Esophagus muscularis mucosa (tissue), 4 donors: ENCODE data around the gene DNAJB12. TPM values are rescaled to one million over a fixed set of nuclear protein-coding genes. Genes with fewer than 3 reads are reported as not detected.

Experiments
- DNase-seq: peaks from one replicate; pipeline ENCODE4 v3.0.0-alpha.2; 2017; ENCODE audit errors: extremely low spot score
- H3K27ac ChIP-seq, 4 donors: fragments of 200-600 bp; sonication (generic); replicated peaks in 1 of 4; 1 replicate in 3 of 4; 2 replicates in 1 of 4; pipeline ENCODE4 v1.5.1; 2016 to 2019; ENCODE audit warnings: mild to moderate bottlenecking in 1 of 4
- H3K27me3 ChIP-seq, 4 donors: fragments of 200-600 bp; sonication (generic); one replicate each; pipeline versions ENCODE4 v1.5.1 to v1.6.0; 2016 to 2019
- H3K36me3 ChIP-seq, 4 donors: fragments of 200-600 bp; sonication (generic); one replicate each; pipeline ENCODE4 v1.5.1; 2016 to 2019
- H3K4me1 ChIP-seq, 4 donors: fragments of 200-600 bp; sonication (generic); one replicate each; pipeline ENCODE4 v1.5.1; 2016 to 2019
- H3K4me3 ChIP-seq, 4 donors: fragments of 200-600 bp; sonication (generic); 1 replicate in 2 of 4; 2 replicates in 2 of 4; pipeline ENCODE4 v1.5.1; 2016 to 2019; ENCODE audit warnings: mild to moderate bottlenecking in 4 of 4, moderate library complexity in 1 of 4
- H3K9me3 ChIP-seq, 4 donors: fragments of 200-600 bp; sonication (generic); 1 replicate in 3 of 4; 2 replicates in 1 of 4; pipeline ENCODE4 v1.5.1; 2016 to 2019
- EP300 ChIP-seq: sonication (generic); formaldehyde crosslinking; IDR thresholded peaks from one replicate; pipeline ENCODE4 v1.6.1; 2017; ENCODE audit warnings: antibody characterized with exemption
- POLR2A ChIP-seq: fragments of 450-650 bp; IDR thresholded peaks from one replicate; pipeline ENCODE4 v1.6.1; 2017; ENCODE audit warnings: antibody characterized with exemption, moderate library complexity, mild to moderate bottlenecking, low read depth
- POLR2AphosphoS5 ChIP-seq, 2 donors: sonication (generic); formaldehyde crosslinking; IDR thresholded peaks; one replicate each; pipeline ENCODE4 v1.6.1; 2017; ENCODE audit warnings: antibody characterized with exemption in 2 of 2
- WGBS: methylation state at CpG from one replicate; pipeline ENCODE4 v1.1.5; 2018; 5-methylcytosine and 5-hydroxymethylcytosine counted together
- intact Hi-C: fragments of 100-400 bp; cut with DNase I; formaldehyde crosslinking; loops from one replicate; pipeline ENCODE4 v1.15.1; 2023
- total RNA-seq, 4 donors: library from RNA; depleted of rRNA; stranded (reverse); fragments of >200 nt; gene quantifications; one replicate each; pipeline versions ENCODE4 v1.1.0 to v1.2.1, GENCODE V29; 2016
- TF ChIP-seq, protein P1 (sequence below), 3 experiments: fragments of 200-600 bp in 2 of 3; fragments of 450-650 bp in 1 of 3; sonication (generic) in 2 of 3; IDR thresholded peaks; one replicate each; pipeline ENCODE4 v1.5.1; 2017 to 2019; ENCODE audit warnings: antibody characterized with exemption in 3 of 3, mild to moderate bottlenecking in 2 of 3, moderate library complexity in 1 of 3

The DNAJB12 gene
- total RNA-seq, 4 donors from 2014 or later: 27.8 to 46.5 (median 37.8) TPM

DNA sequence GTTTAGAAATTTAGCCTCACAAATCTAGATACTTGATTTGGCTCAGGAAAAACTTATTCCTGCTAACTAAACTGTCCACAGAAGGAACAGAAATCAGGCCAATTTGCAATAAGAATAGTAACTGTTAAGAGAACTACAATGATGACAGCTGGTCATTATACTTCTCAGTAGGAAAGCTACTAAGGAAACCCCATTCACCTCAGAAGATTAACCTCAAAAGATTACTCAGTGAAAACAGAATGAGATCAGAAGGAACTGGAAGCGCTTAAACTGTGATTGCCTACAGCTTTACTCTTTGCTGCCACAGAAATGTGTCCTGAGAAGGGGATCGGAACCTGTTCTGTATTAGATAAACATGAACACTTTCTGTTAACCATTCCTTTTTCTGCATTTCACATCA lies 24.3 kb upstream of the DNAJB12 start:
- intact Hi-C loops: no loop called here
- H3K27me3 ChIP-seq: no peaks in the 10 kb centered on the region
- no peak overlapping the region for H3K27ac ChIP-seq
- DNase-seq: no peak
- WGBS: 89% methylated on average over 2 of the region's 2 CpGs
- peaks cover 0 to 13% (median 8%) of the 10 kb centered on the region in 4 donors for H3K36me3 ChIP-seq
- no peak overlapping the region for H3K4me3 ChIP-seq
- no peaks in the 10 kb centered on the region for H3K9me3 ChIP-seq
- TF ChIP-seq, protein P1, sequence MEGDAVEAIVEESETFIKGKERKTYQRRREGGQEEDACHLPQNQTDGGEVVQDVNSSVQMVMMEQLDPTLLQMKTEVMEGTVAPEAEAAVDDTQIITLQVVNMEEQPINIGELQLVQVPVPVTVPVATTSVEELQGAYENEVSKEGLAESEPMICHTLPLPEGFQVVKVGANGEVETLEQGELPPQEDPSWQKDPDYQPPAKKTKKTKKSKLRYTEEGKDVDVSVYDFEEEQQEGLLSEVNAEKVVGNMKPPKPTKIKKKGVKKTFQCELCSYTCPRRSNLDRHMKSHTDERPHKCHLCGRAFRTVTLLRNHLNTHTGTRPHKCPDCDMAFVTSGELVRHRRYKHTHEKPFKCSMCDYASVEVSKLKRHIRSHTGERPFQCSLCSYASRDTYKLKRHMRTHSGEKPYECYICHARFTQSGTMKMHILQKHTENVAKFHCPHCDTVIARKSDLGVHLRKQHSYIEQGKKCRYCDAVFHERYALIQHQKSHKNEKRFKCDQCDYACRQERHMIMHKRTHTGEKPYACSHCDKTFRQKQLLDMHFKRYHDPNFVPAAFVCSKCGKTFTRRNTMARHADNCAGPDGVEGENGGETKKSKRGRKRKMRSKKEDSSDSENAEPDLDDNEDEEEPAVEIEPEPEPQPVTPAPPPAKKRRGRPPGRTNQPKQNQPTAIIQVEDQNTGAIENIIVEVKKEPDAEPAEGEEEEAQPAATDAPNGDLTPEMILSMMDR (IDR thresholded peaks at IDR 0.05): no peak
- TF ChIP-seq POLR2A: no peak
- TF ChIP-seq POLR2AphosphoS5 (IDR thresholded peaks at IDR 0.05): no peak
- no peak for TF ChIP-seq EP300
- no peaks in the 10 kb centered on the region for H3K4me1 ChIP-seq

DNA sequence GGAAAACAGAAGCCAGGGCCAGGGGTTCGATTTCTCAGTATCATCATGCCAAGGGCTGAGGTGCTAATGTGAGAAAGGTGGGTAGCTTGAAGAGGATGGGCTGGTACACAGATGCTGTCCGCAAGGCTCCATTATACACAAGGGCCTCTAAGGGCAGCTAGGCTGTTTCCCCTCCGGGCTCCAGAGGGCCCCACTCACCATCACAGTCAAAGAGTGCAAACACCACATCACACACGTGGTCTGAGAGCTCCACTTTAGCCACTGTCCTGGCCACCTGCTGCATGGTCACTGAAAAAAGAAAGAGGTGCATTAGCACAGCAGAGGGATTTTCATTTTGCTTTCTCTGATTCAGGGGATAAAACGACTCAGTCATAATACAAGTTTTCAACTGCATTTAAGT lies 20.9 kb upstream of the DNAJB12 start:
- H3K27me3 ChIP-seq: no peaks in the 10 kb centered on the region
- no peaks in the 10 kb centered on the region for H3K4me1 ChIP-seq
- no peak for DNase-seq
- no peak overlapping the region for H3K27ac ChIP-seq
- peaks cover 0 to 42% (median 17%) of the 10 kb centered on the region in 4 donors for H3K36me3 ChIP-seq
- H3K4me3 ChIP-seq: no peak overlapping the region
- WGBS: 68% methylated on average over 5 of the region's 5 CpGs
- H3K9me3 ChIP-seq: no peaks in the 10 kb centered on the region
- intact Hi-C loops: no loop called here
- no peak for TF ChIP-seq POLR2AphosphoS5 (IDR thresholded peaks at IDR 0.05)
- TF ChIP-seq POLR2A: no peak
- TF ChIP-seq EP300: no peak
- TF ChIP-seq, protein P1 (IDR thresholded peaks at IDR 0.05): no peak

DNA sequence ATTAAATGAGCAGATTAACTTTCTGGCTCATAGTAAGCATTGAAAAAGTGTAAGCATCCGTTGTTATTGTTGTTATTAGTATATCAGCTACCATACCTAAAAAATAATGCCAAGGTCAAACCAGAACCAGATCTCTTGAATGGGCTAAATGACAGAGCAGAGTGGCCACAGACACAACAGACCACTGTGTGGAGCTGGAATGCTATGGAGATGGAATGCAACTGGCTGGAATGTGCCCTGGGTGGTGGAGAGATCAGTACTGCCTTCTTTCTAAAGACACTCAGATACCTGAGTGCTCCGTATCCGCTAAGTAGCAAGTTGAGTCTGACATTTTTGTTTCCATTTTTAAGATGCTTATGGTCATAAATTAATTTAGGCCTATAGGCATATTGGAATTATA lies 20.5 kb upstream of the DNAJB12 start:
- DNase-seq: no peak
- WGBS: 90% methylated on average over 3 of the region's 3 CpGs
- H3K9me3 ChIP-seq: no peaks in the 10 kb centered on the region
- peaks cover 0 to 45% (median 17%) of the 10 kb centered on the region in 4 donors for H3K36me3 ChIP-seq
- no peak overlapping the region for H3K4me3 ChIP-seq
- TF ChIP-seq EP300: no peak
- TF ChIP-seq POLR2AphosphoS5 (IDR thresholded peaks at IDR 0.05): no peak
- TF ChIP-seq, protein P1 (IDR thresholded peaks at IDR 0.05): no peak
- TF ChIP-seq POLR2A: no peak
- H3K27ac ChIP-seq: no peak overlapping the region
- H3K27me3 ChIP-seq: no peaks in the 10 kb centered on the region
- no peaks in the 10 kb centered on the region for H3K4me1 ChIP-seq
- intact Hi-C loops: no loop called here

DNA sequence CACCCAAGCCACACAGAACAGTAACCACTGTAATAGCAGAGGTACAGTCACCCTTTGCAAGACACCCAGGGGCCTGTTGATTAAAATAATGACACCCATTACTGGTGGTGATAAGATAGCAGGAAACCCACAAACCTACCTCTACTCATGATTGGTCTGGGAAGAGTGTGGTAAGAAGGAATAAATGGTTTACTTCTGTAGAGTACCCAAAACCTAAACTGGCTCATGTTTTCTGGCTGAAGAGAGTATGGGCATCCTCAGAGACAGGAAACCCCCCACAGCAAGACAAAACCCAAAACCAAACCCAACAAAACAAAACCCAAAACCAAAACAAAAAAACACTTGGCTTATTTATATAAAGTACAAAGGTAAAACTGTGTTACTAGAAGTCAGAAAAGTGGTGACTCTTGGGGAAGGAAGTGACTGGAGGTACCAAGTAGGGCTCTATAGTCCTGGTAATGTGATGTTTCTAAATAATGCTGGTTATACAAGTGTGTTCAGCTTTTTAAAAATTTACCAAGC lies 15.5 kb upstream of the DNAJB12 start:
- H3K4me1 ChIP-seq: no peaks in the 10 kb centered on the region
- H3K27me3 ChIP-seq: no peaks in the 10 kb centered on the region
- no peak overlapping the region for H3K4me3 ChIP-seq
- intact Hi-C loops: no loop called here
- no peak for TF ChIP-seq EP300
- TF ChIP-seq, protein P1 (IDR thresholded peaks at IDR 0.05): no peak
- no peak for TF ChIP-seq POLR2AphosphoS5 (IDR thresholded peaks at IDR 0.05)
- H3K27ac ChIP-seq: no peak overlapping the region
- DNase-seq: no peak
- H3K9me3 ChIP-seq: no peaks in the 10 kb centered on the region
- peaks cover 5 to 75% (median 38%) of the 10 kb centered on the region in 4 donors for H3K36me3 ChIP-seq
